Transverse colon (tissue), 4 donors: ENCODE data around the gene RPL38.

Experiments used
- CTCF ChIP-seq, 5 experiments: fragments of 200-600 bp in 3 of 5; fragments of 450-650 bp in 2 of 5; sonication (generic) in 3 of 5; IDR thresholded peaks; 1 replicate in 2 of 5; 2 replicates in 3 of 5; pipeline ENCODE4 v1.5.1; 2016 to 2017; ENCODE audit warnings: antibody characterized with exemption in 5 of 5, inconsistent platforms in 3 of 5, mild to moderate bottlenecking in 2 of 5, moderate library complexity in 1 of 5
- EP300 ChIP-seq: sonication (generic); formaldehyde crosslinking; IDR thresholded peaks from one replicate; pipeline ENCODE4 v1.6.1; 2017; ENCODE audit warnings: antibody characterized with exemption, low read depth
- POLR2A ChIP-seq: fragments of 450-650 bp; IDR thresholded peaks from one replicate; pipeline ENCODE4 v1.6.1; 2016; ENCODE audit warnings: antibody characterized with exemption, mild to moderate bottlenecking, moderate library complexity
- POLR2AphosphoS5 ChIP-seq, 3 donors: sonication (generic); formaldehyde crosslinking; IDR thresholded peaks; one replicate each; pipeline ENCODE4 v1.6.1; 2016; ENCODE audit warnings: antibody characterized with exemption in 3 of 3

- TF ChIP-seq CTCF (IDR thresholded peaks at IDR 0.05) (no peak), POLR2A (no peak), POLR2AphosphoS5 (IDR thresholded peaks at IDR 0.05) (no peak), EP300 (no peak)
Measured at GRCh38 chr17:74211912-74212208, 8.4 kb downstream of the RPL38 start.
